SIG-M5 treated with dmso at 0.1 percent for 504 hours (cell line): Measurements from ENCODE around the gene ILF3.
A peak's percentile ranks its signal among the peaks of the same experiment; 100 is the strongest.
"Not testable (repeated sequence)": the region's sequence is repeated elsewhere in the genome, so short reads cannot be mapped to it uniquely, and the experiment has no call there.

Source experiments
- DNase-seq: peaks from one replicate; lab custom pipeline; 2025; ENCODE audit not compliant: unreplicated experiment; lab: John Stamatoyannopoulos, UW

ILF3 gene

DNA sequence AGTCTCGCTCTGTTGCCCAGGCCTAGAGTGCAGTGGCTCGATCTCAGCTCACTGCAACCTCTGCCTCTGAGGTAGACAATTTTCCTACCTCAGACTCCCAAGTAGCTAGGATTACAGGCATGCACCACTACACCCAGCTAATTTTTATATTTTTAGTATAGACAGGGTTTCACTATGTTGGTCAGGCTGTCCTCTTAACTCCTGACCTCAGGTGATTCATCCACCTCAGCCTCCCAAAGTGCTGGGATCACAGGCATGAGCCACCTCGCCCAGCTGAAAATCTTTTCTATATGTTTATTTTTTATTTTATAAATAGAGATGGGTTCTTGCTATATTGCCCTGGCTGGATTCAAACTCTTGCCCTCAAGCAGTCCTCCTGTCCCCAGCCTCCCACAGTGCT lies 17.8 kb downstream of the ILF3 start:
- DNase-seq, result not testable (repeated sequence)

GRCh38 chr19:10675214-10675613 lies 21.1 kb downstream of the ILF3 start:
- not testable (repeated sequence) for DNase-seq

GRCh38 chr19:10677751-10678150 lies 23.6 kb downstream of the ILF3 start:
- no peak for DNase-seq

GRCh38 chr19:10678813-10679212 lies 24.7 kb downstream of the ILF3 start:
- DNase-seq, result no peak

GRCh38 chr19:10679743-10680142 lies 25.6 kb downstream of the ILF3 start:
- DNase-seq, result no peak

DNA sequence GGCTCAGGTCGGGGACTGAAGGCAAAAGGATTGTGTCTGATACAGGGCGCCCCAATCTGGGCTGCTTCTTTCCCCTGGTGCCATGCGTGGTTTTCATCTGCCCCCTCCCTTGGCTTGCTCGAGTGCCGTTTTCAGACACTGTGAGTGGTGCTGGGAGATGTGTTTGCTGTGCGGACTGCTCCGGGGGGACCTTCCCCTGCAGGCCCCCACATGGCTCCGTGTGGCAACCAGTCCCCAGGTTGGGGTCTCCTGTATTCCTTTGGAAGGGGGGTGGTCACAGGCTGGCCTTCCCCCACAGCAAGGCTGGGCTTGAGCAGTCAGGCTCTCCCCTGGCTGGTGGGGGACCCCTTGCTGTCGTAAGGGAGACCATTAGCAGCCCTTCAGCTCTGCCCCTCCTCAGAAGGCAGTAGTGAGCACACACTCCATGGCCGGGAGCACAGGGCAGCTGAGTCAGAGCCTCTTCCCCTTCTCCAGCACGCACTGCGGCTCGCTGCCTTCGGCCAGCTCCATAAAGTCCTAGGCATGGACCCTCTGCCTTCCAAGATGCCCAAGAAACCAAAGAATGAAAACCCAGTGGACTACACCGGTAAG lies 26.5 kb downstream of the ILF3 start:
- DNase-seq, result no peak

DNA sequence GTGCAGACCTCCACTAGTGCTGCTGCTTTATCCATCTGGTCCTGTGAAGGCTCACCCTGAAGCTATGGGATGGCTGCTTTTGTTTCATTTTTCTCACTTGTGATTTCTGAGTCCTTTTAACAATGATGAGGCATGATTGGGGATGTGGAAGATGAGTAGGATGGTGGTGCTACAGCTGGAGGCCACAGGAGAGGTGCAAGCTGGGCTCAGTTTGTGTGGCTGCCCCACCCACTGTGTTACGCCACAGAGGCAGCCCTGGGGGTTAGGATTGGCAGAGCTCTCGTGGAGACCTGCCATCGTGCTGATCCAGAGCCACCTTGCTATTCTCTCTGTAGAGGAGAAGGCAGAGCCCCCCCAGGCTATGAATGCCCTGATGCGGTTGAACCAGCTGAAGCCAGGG lies 27.5 kb downstream of the ILF3 start:
- DNase-seq, result no peak

DNA sequence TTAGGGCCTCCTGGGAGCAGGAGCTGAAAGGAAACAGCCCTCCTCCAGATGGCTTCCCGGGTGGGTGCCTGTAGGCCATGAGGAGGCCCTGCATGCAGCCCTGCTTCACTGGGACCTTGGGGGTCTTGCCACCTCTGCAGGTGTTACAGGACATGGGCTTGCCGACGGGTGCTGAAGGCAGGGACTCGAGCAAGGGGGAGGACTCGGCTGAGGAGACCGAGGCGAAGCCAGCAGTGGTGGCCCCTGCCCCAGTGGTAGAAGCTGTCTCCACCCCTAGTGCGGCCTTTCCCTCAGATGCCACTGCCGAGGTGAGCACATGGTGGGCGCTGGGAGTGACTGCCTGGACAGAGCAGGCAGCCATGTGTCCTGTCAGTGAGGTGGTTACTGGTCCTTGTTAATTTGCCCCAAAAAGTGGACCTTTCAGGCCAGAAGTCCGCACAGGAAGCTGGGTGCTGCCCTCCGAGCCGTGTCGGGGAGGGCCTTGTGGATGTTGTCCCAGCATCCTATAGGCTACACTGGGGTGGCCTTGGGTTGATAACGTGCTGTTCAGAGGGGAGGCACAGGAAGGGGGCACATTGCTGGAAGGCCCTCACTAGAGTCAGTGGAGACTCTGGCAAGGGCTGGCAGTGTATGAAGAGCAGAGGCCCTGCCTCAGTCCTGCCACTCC lies 28.4 kb downstream of the ILF3 start:
- no peak for DNase-seq

GRCh38 chr19:10683064-10683426 lies 28.9 kb downstream of the ILF3 start:
- DNase-seq, result no peak

- no peak for DNase-seq
These were observed 29.4 kb downstream of the ILF3 start for GRCh38 chr19:10683582-10683981.

- no peak for DNase-seq
These were observed 31.1 kb downstream of the ILF3 start for GRCh38 chr19:10685210-10685609.

DNA sequence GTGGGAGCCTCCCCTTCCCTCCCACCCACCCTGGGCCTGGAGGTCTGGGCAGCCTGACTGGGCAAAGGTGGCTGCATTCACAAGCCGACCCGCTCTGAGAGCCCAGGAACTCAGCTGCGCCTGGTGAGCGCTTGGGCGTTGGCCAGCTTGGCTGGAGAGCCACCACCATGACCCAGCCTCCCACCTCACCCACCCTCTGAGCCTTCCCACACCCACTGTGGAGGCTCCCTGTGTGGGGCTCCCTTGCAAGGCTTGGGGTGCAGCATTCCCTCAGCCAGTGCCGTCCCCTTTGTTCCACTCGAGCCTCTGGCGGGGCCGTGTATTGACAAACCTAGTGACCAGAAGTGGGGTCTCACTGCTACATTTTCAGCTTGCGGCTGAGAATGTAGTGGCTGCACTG lies 32.0 kb downstream of the ILF3 start:
- no peak for DNase-seq

- DNase-seq, result no peak
These were observed 32.7 kb downstream of the ILF3 start for GRCh38 chr19:10686661-10687517.

- DNase-seq, result no peak
These were observed 33.6 kb downstream of the ILF3 start for GRCh38 chr19:10687518-10688288.

GRCh38 chr19:10688545-10689280 lies 34.6 kb downstream of the ILF3 start:
- no peak for DNase-seq

GRCh38 chr19:10690341-10690781 lies 36.2 kb downstream of the ILF3 start:
- DNase-seq, result peak; percentile 34

DNA sequence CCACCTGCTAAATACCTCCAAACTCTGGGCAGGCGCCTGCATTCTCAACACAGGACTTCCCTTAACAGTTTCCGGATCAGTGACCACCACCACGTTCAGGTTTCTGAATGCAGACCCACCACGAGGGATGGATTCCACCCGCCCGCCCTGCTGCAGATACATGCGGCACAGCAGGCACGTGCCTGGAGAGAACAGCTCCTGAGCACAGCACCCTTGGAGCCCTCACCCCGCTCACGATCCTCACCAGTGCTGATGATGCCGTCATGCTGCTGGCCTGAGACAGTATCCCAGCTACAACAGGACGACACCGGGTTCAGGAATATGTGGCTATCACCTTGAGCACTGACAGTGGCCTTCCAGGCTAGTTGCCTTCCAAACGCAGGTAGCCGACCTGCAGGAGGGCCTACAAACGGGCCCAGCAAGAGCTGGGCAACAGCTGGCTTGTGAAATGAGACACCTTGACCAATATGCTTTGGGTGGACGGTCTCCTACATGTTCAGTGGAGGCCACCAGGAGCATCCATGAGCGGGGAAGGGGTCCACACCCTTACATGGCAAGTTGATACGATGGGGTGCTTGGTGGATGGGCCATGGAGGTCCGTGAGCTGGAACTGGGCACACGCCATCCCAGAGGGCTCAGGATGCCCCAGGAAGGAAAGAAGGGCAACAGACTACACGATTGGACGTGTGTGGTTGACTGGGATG lies 37.2 kb downstream of the ILF3 start:
- no peak for DNase-seq

DNA sequence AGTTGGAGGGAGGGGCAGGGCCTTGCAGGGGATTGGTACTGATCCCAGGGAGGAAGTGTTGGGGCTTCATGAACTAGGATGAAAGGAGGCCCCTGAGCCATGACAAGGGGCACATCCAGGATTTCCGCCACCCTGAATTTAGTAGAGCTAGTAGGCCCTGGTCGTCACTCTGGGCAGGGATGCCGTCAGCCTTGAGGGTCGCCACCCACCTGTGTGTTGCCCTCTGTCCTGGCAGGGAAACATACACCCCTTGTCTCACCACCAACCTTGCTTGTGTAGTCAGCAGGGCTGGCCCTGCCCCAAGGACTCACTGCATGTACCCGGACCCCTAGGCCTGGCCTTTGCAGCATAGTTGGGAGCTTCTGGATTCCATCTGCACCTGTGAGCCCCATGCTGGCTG lies 37.7 kb downstream of the ILF3 start:
- no peak for DNase-seq

DNA sequence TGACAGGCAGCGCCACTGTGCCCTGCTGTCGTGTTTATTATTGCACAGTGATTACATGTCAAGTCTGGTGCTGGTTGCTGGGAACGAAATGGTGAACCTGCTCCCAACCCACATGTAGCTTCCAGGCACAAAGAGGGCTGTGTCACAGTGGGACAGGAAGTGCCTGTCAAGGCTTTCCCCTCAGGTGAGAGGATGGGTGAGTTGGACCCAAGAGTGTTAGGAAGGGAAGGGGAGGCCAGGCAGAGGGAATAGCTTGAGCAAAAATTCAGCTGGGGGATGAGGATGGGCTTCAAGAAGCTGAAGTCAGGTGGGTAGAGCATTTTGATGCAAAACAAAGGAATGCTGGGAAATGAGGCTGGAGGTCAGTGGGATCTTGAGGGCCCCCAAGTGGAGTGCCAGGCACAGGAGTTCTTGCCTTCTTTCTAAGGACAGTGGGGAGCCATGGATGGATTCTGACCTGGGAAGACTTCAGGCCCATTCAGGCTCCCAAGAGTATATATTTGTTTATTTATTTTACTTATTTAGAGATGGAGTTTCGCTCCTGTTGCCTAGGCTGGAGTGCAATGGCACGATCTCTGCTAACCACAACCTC lies 38.6 kb downstream of the ILF3 start:
- DNase-seq, result no peak
